HG03025 (cell line): ENCODE data around the gene RBCK1.
"Not testable (repeated sequence)": the region's sequence is repeated elsewhere in the genome, so short reads cannot be mapped to it uniquely, and the experiment has no call there.

Source experiments
- ATAC-seq: cut with Tn5 transposase; IDR thresholded peaks from one replicate; pipeline ENCODE4 v1.9.1; 2021; ENCODE audit warnings: mild to moderate bottlenecking, moderate library complexity; ENCODE audit not compliant: unreplicated experiment, low FRiP score

RBCK1 gene

GRCh38 chr20:407953-408842 lies at the start of gene RBCK1:
Gene RBCK1 (plus strand): TSS chr20:408299. CDS start chr20:408758, 459 bp downstream.
- peak; percentile 65 for ATAC-seq

- no peak for ATAC-seq
Observed at GRCh38 chr20:358891-359555, 49.1 kb upstream of the RBCK1 start.

DNA sequence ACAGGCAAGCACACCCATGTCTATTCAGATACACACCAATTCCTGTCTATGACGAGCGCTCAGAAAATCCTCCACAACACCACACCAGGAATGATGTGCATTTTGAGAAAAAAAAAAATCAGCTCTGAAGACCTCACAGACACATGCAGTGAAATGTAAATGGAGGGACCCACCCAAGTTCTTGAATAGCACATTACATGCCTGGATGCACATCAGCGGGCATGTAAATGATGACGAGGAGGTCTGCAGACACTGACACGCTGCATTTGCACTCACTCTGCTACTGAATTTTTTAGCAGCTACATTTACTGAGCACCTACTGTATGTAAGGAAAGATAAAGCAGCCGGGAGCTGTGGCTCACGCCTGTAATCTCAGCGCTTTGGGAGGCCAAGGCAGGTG lies 46.5 kb upstream of the RBCK1 start:
- no peak for ATAC-seq

- ATAC-seq, result no peak
Observed at GRCh38 chr20:362271-363254, 45.5 kb upstream of the RBCK1 start.

DNA sequence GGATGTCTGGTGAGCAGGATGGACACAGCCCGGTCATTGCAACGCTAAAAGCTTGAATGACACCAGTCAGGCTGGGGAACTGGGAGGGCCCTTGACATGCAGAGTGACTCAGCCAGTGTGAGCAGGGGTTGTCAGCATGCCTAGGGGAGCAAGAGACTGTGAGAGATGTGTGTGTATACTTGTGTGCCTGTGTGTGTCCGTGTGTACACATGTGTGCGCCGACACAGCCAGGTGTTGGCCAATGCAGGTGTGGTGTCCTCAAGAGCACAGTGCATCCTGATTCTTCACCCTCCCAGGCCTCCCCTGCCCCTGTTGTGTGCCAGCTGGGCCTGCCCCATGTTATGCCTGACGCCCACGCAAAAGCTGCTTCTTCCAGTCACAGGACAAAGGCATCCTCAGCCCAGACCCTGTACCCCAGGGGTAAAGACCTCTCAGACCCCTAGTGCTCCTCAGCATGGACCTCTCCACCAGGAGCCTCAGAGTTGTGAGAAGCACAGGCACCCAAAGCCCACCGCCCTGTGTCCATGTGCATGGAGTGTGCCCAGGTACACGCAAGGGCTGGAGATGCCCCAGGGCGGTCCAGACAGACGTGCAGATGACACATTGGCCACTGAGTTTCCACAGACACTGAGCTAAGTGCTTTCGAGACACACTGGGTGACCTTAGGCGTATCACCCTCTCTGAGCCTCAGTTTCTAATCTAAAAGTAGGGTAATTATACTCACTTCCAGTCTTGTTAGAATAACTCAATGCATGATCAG lies 44.6 kb upstream of the RBCK1 start:
- no peak for ATAC-seq

DNA sequence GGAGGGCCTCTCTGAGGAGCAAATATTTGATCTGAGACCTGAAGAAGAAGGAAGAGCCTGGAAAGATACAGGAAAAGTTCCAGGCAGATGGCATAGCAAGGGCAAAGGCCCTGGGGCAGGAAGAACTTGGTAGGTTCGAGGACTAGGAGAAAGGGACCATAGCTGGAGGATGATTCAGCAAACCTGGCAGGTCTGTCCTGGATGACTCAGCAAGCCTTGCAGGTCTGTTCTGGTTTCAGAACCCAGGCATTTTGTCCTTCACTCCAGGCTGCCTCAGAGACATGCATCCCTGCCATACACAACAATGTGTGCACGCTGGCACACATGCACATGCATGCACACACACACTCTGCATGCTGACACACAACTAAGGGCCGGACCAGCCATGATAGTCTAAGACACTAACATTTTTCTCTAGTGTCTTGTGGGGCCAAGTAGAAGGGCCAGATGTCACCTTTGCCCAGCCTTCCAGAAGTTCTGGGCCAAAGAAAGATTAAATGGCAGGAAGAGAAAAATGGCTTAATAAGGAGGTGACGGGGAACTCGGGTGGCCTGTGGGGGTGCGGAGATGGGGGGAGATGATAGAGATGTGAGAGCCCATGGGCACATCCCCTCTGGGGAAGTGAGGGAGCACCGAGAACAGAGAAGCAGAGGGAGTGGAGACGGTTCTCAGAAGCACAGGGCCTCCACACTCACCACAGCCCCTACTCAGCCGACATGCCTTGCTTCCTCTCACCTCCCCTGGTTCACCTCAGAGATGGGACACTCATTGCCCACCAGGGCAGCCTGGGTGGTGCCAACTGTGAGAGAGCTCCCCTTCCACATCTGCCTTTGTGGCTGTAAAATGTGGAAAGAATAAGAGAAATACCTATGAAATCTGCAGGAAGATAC lies 42.9 kb upstream of the RBCK1 start:
- ATAC-seq, result no peak

- no peak for ATAC-seq
Observed at GRCh38 chr20:366041-366718, 41.9 kb upstream of the RBCK1 start.

GRCh38 chr20:366719-367485 lies 41.2 kb upstream of the RBCK1 start:
- no peak for ATAC-seq

DNA sequence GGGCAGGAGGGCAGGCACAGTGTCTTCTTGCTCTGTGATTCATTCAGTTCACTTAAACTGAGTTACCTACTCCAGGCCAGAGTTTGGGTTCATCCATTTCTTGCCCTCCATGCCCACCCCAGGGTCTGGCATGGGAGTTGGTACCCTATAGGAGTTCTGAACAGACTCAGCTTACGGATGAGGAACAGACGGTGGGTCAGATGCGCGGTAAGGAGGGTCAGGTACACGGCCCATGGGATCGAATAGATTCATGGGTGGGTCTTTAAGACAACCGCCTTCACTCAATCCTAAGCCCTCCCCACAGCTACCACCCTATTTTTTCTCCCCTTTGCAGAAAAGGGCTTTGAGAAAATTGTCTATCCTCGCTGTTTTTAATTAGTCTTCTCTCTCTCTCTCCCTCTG lies 40.6 kb upstream of the RBCK1 start:
- ATAC-seq, result no peak

- ATAC-seq, result no peak
Observed at GRCh38 chr20:368915-369314, 39.2 kb upstream of the RBCK1 start.

DNA sequence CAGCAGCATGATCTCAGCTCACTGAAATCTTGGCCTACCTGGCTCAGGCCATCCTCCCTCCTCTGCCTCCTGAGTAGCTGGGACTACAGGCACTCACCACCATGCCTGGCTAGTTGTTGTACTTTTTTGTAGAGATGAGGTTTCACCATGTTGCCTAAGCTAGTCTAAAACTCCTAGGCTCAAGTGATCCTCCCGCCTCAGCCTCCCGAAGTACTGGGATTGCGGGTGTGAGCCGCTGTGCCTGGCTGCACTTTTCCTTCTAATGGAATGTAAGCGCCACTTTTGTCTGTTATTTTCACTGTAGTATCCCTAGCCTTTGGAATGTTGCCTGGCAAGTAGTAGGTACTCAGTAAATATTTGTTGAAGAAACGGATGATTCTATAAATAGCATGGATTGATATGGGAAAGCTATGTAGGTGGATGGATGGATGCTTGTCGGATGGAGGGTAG lies 37.9 kb upstream of the RBCK1 start:
- ATAC-seq, result no peak

DNA sequence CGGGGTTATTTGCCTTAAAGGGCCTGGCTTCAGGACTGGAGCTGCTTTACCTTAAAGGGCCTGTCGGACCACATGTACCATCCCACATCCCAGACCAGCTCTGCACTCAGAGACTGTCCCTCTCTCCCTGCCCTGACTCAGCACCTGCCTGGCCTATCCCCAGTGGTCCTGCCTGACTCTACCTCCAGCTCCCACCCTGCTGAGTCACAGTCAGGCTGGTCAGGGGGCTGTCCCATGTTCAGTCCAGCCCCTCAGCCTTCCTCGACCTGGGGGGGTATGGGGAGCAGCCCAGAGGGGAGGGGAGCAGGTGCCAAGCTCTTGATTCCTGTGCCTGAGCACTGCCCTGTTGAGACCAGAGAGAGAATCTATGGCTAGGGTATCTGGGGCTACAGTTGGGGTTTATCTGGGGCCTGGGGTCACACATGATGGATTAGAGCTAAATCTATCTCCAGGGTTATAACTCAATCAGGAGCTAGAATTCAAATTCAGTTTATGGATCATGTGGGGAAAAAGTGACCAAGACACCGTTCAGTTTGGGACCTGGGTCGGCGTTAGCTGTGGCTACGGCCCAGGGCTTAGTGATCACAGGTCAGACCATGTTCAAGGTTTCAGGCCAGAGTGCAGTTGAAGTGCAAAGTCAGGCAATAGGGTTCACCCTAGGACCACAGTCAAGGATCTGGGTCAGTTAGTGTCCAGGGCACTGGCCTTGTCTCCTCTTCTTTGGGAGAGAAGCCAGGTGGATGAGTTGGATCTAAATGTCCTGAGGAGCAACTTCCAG lies 36.9 kb upstream of the RBCK1 start:
- no peak for ATAC-seq

DNA sequence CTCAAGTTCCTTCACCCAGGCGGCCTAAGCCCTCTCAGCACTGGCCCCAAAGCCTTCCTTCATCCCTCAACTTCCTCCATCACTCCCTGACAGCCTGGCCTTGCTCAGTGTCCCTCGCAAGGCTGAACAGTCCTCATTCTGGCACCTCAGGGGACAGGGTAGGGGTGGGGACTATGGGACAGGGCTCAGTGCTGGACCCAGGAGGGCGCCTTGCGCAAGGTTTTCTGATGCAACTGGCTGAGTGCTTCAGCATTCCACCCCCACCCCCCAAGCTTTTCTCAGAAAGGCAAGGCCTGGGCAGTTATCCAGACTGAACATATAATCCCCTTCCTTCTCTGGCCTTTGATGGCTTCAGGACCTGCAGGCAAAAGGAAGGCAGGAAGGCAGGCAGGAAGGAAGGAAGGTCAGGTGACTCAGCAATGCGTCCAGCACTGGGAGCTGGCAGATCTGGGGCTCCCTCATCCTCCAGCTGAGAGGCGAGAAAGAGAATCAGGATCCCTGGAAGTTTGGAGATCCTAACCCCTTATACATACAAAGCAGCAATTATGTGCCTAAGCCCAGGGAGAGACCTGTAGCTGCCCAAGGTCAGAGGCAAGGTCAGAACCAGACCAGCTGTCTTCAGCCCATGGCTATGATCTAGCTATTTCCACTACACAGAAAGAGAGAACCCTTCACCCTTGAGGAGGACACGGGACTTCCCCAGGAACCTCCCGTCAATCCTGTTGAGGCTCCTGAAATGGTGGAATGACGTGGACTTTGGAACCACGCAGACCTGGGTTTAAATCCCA lies 36.1 kb upstream of the RBCK1 start:
- ATAC-seq, result no peak

DNA sequence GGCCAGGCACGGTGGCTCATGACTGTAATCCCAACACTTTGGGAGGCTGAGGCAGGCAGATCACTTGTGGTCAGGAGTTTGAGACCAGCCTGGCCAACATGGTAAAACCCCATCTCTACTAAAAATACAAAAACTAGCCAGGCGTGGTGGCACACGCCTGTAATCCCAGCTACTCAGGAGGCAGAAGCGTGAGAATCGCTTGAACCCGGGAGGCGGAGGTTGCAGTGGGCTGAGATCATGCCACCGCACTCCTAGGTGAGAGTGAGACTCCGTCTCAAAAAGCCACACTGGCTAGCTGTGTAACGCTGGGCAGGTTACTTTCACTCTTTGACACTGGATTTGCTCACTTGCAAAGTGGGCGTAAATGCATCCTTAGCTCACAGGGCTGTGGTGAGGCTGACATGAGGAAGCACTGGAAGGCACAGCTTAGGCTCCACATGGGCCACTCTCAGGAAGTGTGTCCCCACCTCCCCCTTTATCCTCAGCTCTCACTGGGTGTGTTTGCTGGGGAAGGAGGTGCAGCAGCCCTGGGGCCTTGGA lies 35.5 kb upstream of the RBCK1 start:
- ATAC-seq, result not testable (repeated sequence)

- ATAC-seq, result no peak
Observed at GRCh38 chr20:373171-373890, 34.8 kb upstream of the RBCK1 start.
